ENCODE results near the gene VSIR. TPM values are rescaled to one million over a fixed set of nuclear protein-coding genes. Genes with fewer than 3 reads are reported as not detected.
A peak's percentile ranks its signal among the peaks of the same experiment; 100 is the strongest.

Gene VSIR
- total RNA-seq, 1 experiment from 2014 or later = 18.5 TPM

- no peak overlapping the region for H2AFZ ChIP-seq (ENCODE audit: low read depth, low read length, poor library complexity, severe bottlenecking)
- peak overlapping the region; percentile 25; the same call in 1 of the 2 replicates for H3K4me2 ChIP-seq (ENCODE audit: low read length)
- H3K36me3 ChIP-seq (ENCODE audit: control insufficient read depth in 1 of 2, insufficient read depth in 2 of 2, low read length in 2 of 2) = no peaks in the 10 kb centered on the region
- H4K20me1 ChIP-seq (ENCODE audit: insufficient read depth) = no peaks in the 10 kb centered on the region
- 0 out of 2 replicates have a peak, but pooled peaks have one; percentile 21 for ATAC-seq
- H3K79me2 ChIP-seq (ENCODE audit: insufficient read depth, low read length) = 0 out of 2 replicates have a peak, but pooled peaks cover 3% of the 10 kb centered on the region
- H3K9me2 ChIP-seq (ENCODE audit: insufficient read depth) = no peaks in the 10 kb centered on the region
- H3K9me3 ChIP-seq (ENCODE audit: control insufficient read depth in 1 of 2, insufficient read depth in 1 of 2, low read depth in 1 of 2, low read length in 2 of 2) = no peaks in the 10 kb centered on the region
- no TSS peak for BruUV-seq (replicated peaks)
- no peak overlapping the region for H3K4me3 ChIP-seq (replicated peaks in 1 of 2; ENCODE audit: low read depth in 1 of 2, low read length in 2 of 2)
- RAD21 ChIA-PET (ENCODE audit: low non-redundant PET in 1 of 2, low total read pairs in 2 of 2, uncharacterized antibody in 2 of 2, unreplicated experiment in 2 of 2) = no interaction called here
- no peak for DNase-seq (ENCODE audit: low read depth, low spot score)
- TF ChIP-seq POLR2A (IDR thresholded peaks at IDR 0.05; ENCODE audit: borderline replicate concordance, extremely low read depth, insufficient read depth, insufficient read length) = no peak
- no peak for TF ChIP-seq CEBPB (IDR thresholded peaks at IDR 0.05; ENCODE audit: low read depth)
- no peak for TF ChIP-seq MAX (IDR thresholded peaks at IDR 0.05)
- no peak for TF ChIP-seq EZH2phosphoT487 (IDR thresholded peaks at IDR 0.05; ENCODE audit: borderline replicate concordance)
- TF ChIP-seq RAD21 (IDR thresholded peaks at IDR 0.05; ENCODE audit: low read depth) = no peak
- TF ChIP-seq ZNF274 (IDR thresholded peaks at IDR 0.05; ENCODE audit: low read depth, low read length) = no peak
- no peak for TF ChIP-seq REST (IDR thresholded peaks at IDR 0.05; ENCODE audit: low read depth)
- TF ChIP-seq ELF1 (IDR thresholded peaks at IDR 0.05; ENCODE audit: borderline replicate concordance, low read depth) = no peak
- TF ChIP-seq ZBTB33 (IDR thresholded peaks at IDR 0.05; ENCODE audit: extremely low read depth, insufficient replicate concordance, low read length) = no peak
- TF ChIP-seq JUND (IDR thresholded peaks at IDR 0.05) = no peak
- no peak for TF ChIP-seq SP1 (IDR thresholded peaks at IDR 0.05; ENCODE audit: low read depth)
- TF ChIP-seq, protein P1, sequence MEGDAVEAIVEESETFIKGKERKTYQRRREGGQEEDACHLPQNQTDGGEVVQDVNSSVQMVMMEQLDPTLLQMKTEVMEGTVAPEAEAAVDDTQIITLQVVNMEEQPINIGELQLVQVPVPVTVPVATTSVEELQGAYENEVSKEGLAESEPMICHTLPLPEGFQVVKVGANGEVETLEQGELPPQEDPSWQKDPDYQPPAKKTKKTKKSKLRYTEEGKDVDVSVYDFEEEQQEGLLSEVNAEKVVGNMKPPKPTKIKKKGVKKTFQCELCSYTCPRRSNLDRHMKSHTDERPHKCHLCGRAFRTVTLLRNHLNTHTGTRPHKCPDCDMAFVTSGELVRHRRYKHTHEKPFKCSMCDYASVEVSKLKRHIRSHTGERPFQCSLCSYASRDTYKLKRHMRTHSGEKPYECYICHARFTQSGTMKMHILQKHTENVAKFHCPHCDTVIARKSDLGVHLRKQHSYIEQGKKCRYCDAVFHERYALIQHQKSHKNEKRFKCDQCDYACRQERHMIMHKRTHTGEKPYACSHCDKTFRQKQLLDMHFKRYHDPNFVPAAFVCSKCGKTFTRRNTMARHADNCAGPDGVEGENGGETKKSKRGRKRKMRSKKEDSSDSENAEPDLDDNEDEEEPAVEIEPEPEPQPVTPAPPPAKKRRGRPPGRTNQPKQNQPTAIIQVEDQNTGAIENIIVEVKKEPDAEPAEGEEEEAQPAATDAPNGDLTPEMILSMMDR (IDR thresholded peaks at IDR 0.05 in 2 of 3, conservative IDR thresholded peaks at IDR 0.05 in 1 of 3; ENCODE audit: borderline replicate concordance in 1 of 3, insufficient read depth in 1 of 3, low read depth in 2 of 3, low read length in 2 of 3) = no peak
- TF ChIP-seq EGR1 (IDR thresholded peaks at IDR 0.05; ENCODE audit: low read depth) = no peak
- TF ChIP-seq ZFX (IDR thresholded peaks at IDR 0.05) = no peak
- TF ChIP-seq TCF7L2 (IDR thresholded peaks at IDR 0.05; ENCODE audit: borderline replicate concordance, extremely low read depth, insufficient read depth, insufficient read length) = no peak
- TF ChIP-seq SRF (IDR thresholded peaks at IDR 0.05; ENCODE audit: low read depth) = no peak
- no peak for TF ChIP-seq CBX3 (IDR thresholded peaks at IDR 0.05; ENCODE audit: low read depth)
- TF ChIP-seq FOSL1 (IDR thresholded peaks at IDR 0.05; ENCODE audit: low read depth) = no peak
- CTCF ChIA-PET = interaction anchor here (0.8 kb wide), 1 partner anchor 64 kb away, joined by 3 read pairs; no protein-coding TSS in a partner anchor
- POLR2A ChIA-PET = no interaction called here
- H3K27ac ChIP-seq (ENCODE audit: low read depth, low read length) = no peak overlapping the region
- peaks cover 27 to 71% of the 10 kb centered on the region in 2 experiments for H3K4me1 ChIP-seq (ENCODE audit: control insufficient read depth in 1 of 2, insufficient read depth in 2 of 2, low read length in 2 of 2)
- H3K9ac ChIP-seq (ENCODE audit: low read length) = no peak overlapping the region
- H3K27me3 ChIP-seq (ENCODE audit: insufficient read depth, low read length) = no peaks in the 10 kb centered on the region
- intact Hi-C loops (cut with micrococcal nuclease) = no loop called here
These were observed 12.2 kb downstream of the VSIR start for GRCh38 chr10:71761105-71761511.

Measured in HCT116 (cell line).